Fibroblast of villous mesenchyme (primary cell): ENCODE results near the gene FZD2. TPM values are rescaled to one million over a fixed set of nuclear protein-coding genes. Genes with fewer than 3 reads are reported as not detected.
A peak's percentile ranks its signal among the peaks of the same experiment; 100 is the strongest.

Source experiments
- DNase-seq: peaks from one replicate; pipeline ENCODE4 v3.0.0-alpha.2; 2010; ENCODE audit warnings: low read depth
- H3K4me3 ChIP-seq: 2 replicates; pipeline ENCODE4 v1.5.1; 2011; ENCODE audit warnings: low read depth, mild to moderate bottlenecking, low read length
- total RNA-seq: library from RNA; depleted of rRNA; stranded (reverse); fragments of >200 nt; gene quantifications from 2 replicates; pipeline ENCODE4 v1.2.3, GENCODE V29; 2012
- TF ChIP-seq, protein P1 (sequence below): IDR thresholded peaks from 2 replicates; pipeline ENCODE4 v1.5.1; 2012; ENCODE audit warnings: low read depth, mild to moderate bottlenecking, low read length; ENCODE audit not compliant: insufficient read depth

The FZD2 gene
- total RNA-seq, 1 donor = 36.3 TPM

GRCh38 chr17:44540246-44541084, 16.8 kb upstream of the FZD2 start:
- TF ChIP-seq, protein P1, sequence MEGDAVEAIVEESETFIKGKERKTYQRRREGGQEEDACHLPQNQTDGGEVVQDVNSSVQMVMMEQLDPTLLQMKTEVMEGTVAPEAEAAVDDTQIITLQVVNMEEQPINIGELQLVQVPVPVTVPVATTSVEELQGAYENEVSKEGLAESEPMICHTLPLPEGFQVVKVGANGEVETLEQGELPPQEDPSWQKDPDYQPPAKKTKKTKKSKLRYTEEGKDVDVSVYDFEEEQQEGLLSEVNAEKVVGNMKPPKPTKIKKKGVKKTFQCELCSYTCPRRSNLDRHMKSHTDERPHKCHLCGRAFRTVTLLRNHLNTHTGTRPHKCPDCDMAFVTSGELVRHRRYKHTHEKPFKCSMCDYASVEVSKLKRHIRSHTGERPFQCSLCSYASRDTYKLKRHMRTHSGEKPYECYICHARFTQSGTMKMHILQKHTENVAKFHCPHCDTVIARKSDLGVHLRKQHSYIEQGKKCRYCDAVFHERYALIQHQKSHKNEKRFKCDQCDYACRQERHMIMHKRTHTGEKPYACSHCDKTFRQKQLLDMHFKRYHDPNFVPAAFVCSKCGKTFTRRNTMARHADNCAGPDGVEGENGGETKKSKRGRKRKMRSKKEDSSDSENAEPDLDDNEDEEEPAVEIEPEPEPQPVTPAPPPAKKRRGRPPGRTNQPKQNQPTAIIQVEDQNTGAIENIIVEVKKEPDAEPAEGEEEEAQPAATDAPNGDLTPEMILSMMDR = no peak
- DNase-seq = no peak
- H3K4me3 ChIP-seq = no peak overlapping the region

- DNase-seq = no peak
- TF ChIP-seq, protein P1 = no peak
- no peak overlapping the region for H3K4me3 ChIP-seq
Observed at GRCh38 chr17:44541884-44542581, 15.3 kb upstream of the FZD2 start.

DNA sequence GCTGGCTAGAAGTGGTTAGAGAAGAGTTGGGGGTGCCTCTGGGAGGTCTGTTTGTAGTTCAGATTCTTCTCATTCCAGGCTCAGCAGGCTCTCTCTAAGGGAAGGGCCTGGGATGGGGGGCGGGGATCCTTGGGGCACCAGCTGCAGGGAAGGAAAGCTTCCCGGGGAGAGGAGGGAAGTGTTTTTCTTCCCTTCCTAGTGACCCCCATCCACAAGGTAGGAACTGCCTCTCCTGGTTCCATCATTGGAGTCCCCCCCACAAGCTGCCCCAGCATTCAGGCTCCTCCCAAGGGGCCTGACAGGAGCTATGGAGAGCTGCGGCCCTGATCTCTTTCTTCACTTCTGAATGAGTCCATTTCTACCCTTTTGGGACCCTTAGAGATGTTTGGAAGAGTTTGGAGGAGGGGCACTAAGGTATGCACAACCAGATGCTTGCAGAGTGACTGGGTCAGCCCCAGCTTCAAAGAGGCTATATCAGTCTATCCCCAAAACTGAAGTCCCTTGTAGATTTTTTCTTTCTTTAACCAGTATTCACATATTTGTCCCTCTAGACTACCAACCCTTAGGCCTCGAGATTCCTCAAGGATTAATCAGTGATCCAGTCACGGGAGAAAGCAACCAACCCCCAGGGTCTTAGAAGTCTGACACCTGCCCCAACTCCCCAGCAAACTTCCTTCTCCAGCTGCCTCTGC, 13.9 kb upstream of the FZD2 start:
- TF ChIP-seq, protein P1 = no peak
- peak; percentile 83 for DNase-seq
- H3K4me3 ChIP-seq = peak overlapping the region; percentile 27

GRCh38 chr17:44543905-44544523, 13.3 kb upstream of the FZD2 start:
- DNase-seq = no peak
- TF ChIP-seq, protein P1 = no peak
- H3K4me3 ChIP-seq = no peak overlapping the region

DNA sequence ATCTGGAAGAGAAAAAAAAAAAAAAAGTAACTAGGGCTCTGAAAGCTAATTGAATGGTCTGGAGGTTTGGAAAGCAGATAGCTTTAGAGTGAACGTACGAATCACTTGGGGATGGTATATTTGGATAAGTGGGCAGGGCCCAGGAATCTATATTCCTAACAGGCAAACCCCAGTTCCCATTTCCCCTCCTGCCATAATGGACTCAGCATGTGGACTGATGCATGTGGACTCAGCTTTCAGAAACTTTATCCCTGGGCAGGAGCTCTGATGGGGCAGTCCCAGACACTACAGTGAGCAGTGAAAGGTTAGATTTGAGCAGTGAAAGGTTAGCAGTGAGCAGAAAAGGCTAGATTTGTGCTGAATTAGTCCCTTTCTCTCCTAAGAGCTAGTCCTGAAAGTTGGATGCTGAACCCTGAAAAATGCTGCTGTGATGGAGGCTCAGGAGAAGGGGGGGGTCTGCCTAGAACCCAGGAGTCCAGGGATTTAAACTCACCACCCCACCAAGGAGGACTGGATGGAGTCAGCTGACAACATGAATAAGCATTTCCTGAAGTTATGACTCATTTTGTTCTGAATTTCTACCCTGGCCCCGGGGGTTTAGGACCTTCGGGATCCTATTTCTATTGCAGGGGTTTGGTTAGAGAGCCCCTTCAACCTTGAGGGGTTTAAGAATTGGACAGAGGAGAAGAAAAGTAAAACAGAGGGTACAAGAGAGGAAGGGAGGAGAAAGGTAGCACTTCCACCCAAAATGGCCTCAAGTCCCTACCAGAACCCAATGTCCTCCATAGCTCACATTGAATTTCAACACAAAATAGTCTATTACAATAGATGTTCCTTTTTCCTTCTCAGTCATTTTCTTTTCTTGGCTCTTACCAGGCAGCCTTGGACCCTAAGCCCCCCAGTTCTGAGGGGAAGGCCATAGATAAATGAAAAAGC, 10.3 kb upstream of the FZD2 start:
- H3K4me3 ChIP-seq = no peak overlapping the region
- peak; percentile 66 for DNase-seq
- TF ChIP-seq, protein P1 = no peak
